Retinal pigment epithelial cell (primary cell): Measurements from ENCODE around the gene MPI.

Source experiments
- DNase-seq: peaks from one replicate; pipeline ENCODE4 v3.0.0-alpha.2; 2010; ENCODE audit warnings: low read depth
- H3K4me3 ChIP-seq: 2 replicates; pipeline ENCODE4 v1.5.1; 2011; ENCODE audit warnings: mild to moderate bottlenecking, low read length, control low read depth, moderate library complexity
- TF ChIP-seq, protein P1 (sequence below): conservative IDR thresholded peaks from 2 replicates; pipeline ENCODE4 v1.5.1; 2011; ENCODE audit warnings: low read depth, low read length, control low read depth, inconsistent platforms

Gene MPI

DNA sequence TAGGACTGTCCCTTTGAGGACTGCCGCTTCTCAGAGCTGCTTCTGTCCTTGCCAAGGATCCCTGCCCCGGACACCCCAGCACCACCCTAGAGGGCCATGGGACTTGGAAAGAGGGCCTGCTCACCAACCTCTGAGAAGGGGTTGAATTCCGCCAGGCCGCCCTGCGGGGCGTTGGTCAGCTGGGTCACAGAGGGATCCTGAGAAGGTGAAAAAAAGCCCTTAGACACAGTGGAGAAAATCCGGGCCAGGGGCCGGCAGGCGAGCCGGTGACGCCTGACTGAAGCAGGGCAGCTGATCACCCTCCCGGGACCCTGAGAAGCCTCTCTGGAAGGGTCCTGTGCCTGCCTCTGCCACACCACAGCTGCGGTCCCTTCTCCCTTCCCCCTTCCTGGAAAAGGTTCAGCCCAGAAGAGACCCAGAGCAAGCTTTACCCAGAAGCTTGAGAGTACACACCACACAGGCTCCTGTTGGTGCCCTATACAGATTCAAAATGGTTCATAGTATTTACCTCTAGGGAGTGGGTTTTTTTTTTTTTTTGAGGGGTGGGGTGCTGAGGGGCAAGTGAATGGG, 35.3 kb upstream of the MPI start:
- TF ChIP-seq, protein P1, sequence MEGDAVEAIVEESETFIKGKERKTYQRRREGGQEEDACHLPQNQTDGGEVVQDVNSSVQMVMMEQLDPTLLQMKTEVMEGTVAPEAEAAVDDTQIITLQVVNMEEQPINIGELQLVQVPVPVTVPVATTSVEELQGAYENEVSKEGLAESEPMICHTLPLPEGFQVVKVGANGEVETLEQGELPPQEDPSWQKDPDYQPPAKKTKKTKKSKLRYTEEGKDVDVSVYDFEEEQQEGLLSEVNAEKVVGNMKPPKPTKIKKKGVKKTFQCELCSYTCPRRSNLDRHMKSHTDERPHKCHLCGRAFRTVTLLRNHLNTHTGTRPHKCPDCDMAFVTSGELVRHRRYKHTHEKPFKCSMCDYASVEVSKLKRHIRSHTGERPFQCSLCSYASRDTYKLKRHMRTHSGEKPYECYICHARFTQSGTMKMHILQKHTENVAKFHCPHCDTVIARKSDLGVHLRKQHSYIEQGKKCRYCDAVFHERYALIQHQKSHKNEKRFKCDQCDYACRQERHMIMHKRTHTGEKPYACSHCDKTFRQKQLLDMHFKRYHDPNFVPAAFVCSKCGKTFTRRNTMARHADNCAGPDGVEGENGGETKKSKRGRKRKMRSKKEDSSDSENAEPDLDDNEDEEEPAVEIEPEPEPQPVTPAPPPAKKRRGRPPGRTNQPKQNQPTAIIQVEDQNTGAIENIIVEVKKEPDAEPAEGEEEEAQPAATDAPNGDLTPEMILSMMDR = no peak
- H3K4me3 ChIP-seq = no peak overlapping the region
- no peak for DNase-seq

DNA sequence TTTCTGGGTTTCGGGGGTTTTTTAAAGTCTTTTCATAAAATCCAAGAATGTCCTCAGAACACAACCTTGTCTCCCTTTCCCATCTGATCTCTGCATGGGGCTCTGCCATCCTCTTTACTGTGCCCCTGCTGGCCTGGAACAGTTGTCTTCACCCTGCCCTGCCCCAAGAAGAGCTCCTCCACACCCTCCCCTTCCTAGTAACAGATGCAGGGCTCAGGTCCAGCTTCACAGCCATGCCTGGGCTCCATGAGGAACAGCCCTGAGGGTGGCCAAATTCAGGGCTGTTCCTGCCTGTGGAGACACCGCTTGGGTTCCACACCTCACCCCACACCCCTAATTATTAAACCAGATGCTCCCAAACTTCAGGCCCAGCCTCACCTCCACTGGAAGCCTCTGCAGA, 34.0 kb upstream of the MPI start:
- TF ChIP-seq, protein P1 = no peak
- DNase-seq = no peak
- no peak overlapping the region for H3K4me3 ChIP-seq

DNA sequence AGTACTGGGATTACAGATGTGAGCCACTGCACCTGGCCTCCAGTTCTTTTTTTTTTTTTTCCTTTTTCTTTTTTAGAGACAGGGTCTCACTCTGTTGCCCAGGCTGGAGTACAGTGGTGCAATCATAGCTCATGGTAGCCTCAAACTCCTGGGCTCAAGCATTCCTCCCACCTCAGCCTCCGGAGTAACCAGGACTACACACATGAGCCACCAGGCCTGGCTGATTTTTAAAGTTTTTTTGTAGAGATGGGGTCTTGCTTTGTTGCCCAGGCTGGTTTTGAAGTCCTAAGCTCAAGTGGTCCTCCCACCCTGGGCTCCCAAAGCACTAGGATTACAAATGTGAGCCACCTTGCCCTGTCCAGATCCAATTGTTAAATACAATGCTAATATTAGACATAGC, 33.3 kb upstream of the MPI start:
- TF ChIP-seq, protein P1 = no peak
- no peak for DNase-seq
- no peak overlapping the region for H3K4me3 ChIP-seq

DNA sequence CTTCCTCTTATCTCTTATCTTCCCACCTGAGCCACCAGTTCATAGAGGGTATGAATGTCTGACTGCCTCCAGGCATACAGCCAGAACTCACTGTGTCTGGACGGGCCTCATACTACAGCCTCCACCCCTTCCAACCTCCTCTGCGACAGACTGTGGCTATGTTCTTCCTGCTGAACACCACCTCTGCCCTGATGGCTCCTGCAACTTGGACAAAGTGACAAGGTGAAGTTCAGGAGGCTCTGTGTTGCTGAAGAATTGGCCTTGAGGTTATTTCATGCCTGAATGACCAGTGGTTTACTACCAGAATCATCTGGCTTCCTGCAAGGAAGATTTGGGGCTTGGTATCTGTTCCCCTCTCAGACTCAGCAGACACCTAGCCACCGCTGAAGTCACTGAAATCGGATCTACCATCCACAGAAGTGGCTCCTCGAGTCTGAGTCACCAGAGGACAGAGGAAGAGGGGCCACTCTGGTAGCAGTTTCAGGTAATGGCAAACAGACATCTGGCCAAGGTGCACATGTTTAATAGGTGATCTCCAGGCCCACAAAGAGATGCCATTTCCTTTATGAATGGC, 32.7 kb upstream of the MPI start:
- no peak overlapping the region for H3K4me3 ChIP-seq
- TF ChIP-seq, protein P1 = no peak
- DNase-seq = no peak

DNA sequence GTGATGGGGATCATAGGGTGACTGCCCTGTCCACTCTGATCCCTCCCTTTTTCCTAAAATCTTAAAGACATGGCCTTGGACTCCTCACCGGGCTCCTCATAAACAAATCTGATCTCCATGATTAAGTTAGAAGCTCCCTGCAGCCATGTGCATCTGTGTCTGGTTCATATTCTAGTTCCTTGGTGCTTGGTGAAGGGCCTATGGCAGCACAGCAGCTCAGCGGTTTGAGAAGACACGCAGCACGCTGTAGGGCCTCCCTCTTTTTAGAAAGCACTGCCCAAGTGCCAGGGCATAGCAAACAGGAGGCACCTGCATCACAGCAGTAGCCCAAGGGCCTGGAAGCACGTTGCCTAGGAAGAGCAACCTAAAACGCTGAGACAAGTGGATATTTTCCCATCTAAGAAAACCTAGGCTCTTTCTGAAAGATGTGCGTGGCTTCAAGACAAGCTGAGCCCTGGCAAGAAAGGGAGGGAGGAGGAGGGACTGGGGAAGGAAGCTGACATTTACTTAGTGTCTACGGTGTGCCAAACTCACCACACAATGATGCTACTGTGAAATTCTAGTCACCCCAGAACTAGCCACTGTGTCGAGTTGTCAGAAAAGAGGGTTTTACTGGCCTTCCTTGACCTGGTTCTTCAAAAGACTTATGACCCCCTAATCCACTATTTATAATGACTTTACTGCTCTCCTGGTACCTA, 32.0 kb upstream of the MPI start:
- H3K4me3 ChIP-seq = no peak overlapping the region
- DNase-seq = no peak
- TF ChIP-seq, protein P1 = no peak

DNA sequence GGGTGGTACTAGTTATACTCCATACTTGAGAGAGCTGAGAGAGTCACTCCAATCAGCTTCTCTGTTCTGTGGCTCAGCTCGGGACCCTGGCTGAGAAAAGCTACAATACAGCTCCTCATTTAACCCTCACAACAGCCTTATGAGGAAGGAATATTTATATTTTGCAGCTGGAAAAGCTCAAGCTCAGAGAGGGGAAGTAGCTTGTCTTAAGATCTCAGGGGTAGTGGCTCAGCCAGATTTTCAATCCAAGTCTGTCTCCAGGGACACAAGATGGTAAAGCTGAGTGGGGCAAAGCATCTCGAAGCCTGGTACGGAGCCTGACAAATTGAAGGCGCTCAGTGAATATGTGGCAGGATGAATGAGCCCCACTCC, 31.5 kb upstream of the MPI start:
- DNase-seq = no peak
- TF ChIP-seq, protein P1 = no peak
- no peak overlapping the region for H3K4me3 ChIP-seq
